Measurements from ENCODE around the gene ATP11A. TPM values are rescaled to one million over a fixed set of nuclear protein-coding genes. Genes with fewer than 3 reads are reported as not detected.

The ATP11A gene
- total and polyA plus RNA-seq, 8 donors = 271 to 502 (median 458) TPM

DNA sequence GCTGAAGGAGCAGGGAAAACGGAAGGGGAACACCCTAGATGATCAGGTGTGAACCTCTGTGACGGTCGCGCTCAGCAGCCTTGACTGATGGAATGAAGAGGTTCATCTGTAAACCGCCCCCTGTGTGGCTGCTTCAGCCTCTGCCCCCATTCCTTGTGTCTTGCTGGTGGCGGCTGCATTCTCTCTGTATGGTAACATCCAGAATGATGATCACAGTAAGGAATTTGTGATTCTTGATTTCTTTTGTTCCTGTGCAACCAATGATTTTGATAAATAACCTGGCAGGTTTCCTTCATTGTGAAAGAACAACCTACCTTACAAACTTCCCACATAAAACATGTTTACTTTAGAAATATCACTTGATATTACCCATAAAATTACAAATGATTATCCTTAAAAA lies 160.4 kb downstream of the ATP11A start:
- no peaks in the 10 kb centered on the region for H3K4me1 ChIP-seq
- TF ChIP-seq CTCF (IDR thresholded peaks at IDR 0.05) = no peak
- DNase-seq = peak in 1 of 4 donors; percentile 5
- no peak overlapping the region for H3K27ac ChIP-seq
- no peak overlapping the region for H3K4me3 ChIP-seq
- H3K36me3 ChIP-seq = peaks cover 0 to 91% of the 10 kb centered on the region in 2 donors
- H3K27me3 ChIP-seq = no peaks in the 10 kb centered on the region
- H3K9me3 ChIP-seq = no peaks in the 10 kb centered on the region
- intact Hi-C loops (cut with DNase I) = no loop called here
- no peak for ATAC-seq

DNA sequence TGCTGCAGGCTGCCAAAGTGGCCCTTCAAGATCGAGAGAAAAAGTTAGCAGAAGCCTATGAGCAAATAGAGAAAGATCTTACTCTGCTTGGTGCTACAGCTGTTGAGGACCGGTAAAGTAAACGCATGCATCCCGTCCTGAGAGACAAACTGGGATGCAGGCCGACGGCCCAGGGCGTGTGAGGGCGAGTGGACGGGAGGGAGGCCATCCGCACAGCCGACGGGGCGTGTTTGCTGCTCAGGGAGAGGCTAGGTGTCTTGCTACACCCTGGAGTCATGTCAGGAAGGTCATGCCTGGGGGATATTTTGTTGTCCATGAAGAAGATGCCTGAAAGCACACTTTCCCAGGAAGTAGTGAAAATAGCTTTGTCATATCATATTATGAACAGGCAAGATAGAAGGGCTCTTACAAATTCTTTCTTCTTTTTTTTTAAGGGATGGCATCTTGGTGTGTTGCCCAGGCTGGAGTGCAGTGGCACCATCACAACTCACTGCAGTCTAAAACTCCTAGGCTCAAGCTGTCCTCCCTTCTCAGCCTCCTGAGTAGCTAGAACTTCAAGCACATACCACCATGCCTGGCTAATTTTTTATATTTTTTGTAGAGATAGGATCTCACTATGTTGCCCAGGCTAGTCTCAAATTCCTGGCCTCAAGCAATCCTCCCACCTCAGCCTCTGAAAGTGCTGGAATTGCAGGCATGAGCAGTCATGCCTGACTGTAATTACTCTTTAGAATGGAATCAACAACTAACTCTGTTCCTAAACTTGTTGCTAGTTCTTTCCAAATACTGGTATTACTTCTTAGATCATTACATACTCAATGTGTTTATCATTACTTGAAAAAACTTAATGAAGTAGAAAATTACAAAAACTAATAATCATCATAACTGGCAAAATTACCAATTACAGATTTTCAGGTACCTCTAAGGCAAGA lies 161.5 kb downstream of the ATP11A start:
- Histone ChIP-seq H3K4me1 (no peaks in the 10 kb centered on the region), H3K27me3 (no peaks in the 10 kb centered on the region), H3K27ac (no peak overlapping the region), H3K4me3 (no peak overlapping the region), H3K36me3 (peaks cover under 1 to 95% of the 10 kb centered on the region in 2 donors), H3K9me3 (no peaks in the 10 kb centered on the region)
- peak; percentile 11 for ATAC-seq
- no peak for DNase-seq
- TF ChIP-seq CTCF (IDR thresholded peaks at IDR 0.05) = no peak
- intact Hi-C loops (cut with DNase I) = no loop called here

- Histone ChIP-seq H3K4me3 (no peak overlapping the region), H3K9me3 (no peaks in the 10 kb centered on the region), H3K4me1 (no peaks in the 10 kb centered on the region), H3K27me3 (no peaks in the 10 kb centered on the region), H3K27ac (no peak overlapping the region), H3K36me3 (peaks cover 5 to 95% of the 10 kb centered on the region in 2 donors)
- ATAC-seq (no peak), DNase-seq (no peak)
- TF ChIP-seq CTCF (IDR thresholded peaks at IDR 0.05) = no peak
- intact Hi-C loops (cut with DNase I) = no loop called here
Observed at GRCh38 chr13:112852392-112852791, 162.6 kb downstream of the ATP11A start.

GRCh38 chr13:112852808-112853207 lies 163.0 kb downstream of the ATP11A start:
- Histone ChIP-seq H3K4me3 (no peak overlapping the region), H3K27ac (no peak overlapping the region), H3K27me3 (no peaks in the 10 kb centered on the region), H3K4me1 (no peaks in the 10 kb centered on the region), H3K36me3 (peaks cover 5 to 95% of the 10 kb centered on the region in 2 donors), H3K9me3 (no peaks in the 10 kb centered on the region)
- DNase-seq = no peak
- no peak for TF ChIP-seq CTCF (IDR thresholded peaks at IDR 0.05)
- intact Hi-C loops (cut with DNase I) = no loop called here
- no peak for ATAC-seq

DNA sequence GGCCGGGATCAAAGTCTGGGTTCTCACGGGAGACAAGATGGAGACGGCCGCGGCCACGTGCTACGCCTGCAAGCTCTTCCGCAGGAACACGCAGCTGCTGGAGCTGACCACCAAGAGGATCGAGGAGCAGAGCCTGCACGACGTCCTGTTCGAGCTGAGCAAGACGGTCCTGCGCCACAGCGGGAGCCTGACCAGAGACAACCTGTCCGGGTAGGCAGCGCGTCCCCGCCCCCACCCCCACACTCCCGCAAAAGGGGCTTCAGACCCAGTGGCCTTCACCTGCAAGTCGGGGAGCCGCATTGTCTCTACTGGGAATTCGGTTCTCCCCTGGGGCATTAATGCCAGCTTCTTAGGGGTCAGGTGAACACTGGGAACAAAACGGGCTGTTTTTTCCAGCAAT lies 164.5 kb downstream of the ATP11A start:
- no peak for ATAC-seq
- peak in 1 of 4 donors; percentile 47 for DNase-seq
- H3K27ac ChIP-seq = no peak overlapping the region
- no peak for TF ChIP-seq CTCF (IDR thresholded peaks at IDR 0.05)
- H3K9me3 ChIP-seq = no peaks in the 10 kb centered on the region
- no peaks in the 10 kb centered on the region for H3K4me1 ChIP-seq
- H3K4me3 ChIP-seq = no peak overlapping the region
- intact Hi-C loops (cut with DNase I) = no loop called here
- peaks cover 5 to 97% of the 10 kb centered on the region in 2 donors for H3K36me3 ChIP-seq
- H3K27me3 ChIP-seq = no peaks in the 10 kb centered on the region

Data from left lung (tissue), 10 donors.